WERI-Rb-1 (cell line): ENCODE measurements around the gene CHI3L1.

ENCODE experiments used
- DNase-seq: peaks from one replicate; pipeline ENCODE4 v3.0.0-alpha.2; 2020
- H3K27ac ChIP-seq: fragments of 250-450 bp; sonication (Bioruptor Pico); 2 replicates; pipeline ENCODE4 v1.5.1; 2020; ENCODE audit warnings: mild to moderate bottlenecking, moderate library complexity
- H3K27me3 ChIP-seq: fragments of 250-450 bp; sonication (Bioruptor Pico); 2 replicates; pipeline ENCODE4 v1.5.1; 2021; ENCODE audit warnings: mild to moderate bottlenecking, low read depth, moderate library complexity; ENCODE audit not compliant: insufficient read depth, severe bottlenecking
- H3K36me3 ChIP-seq: fragments of 250-450 bp; sonication (Bioruptor Pico); 2 replicates; pipeline ENCODE4 v1.5.1; 2020; ENCODE audit warnings: mild to moderate bottlenecking, moderate library complexity
- H3K4me3 ChIP-seq: 2 replicates; pipeline ENCODE4 v1.5.1; 2011; ENCODE audit warnings: low read depth, mild to moderate bottlenecking, control low read depth, low read length
- H3K9me3 ChIP-seq: fragments of 250-450 bp; sonication (Bioruptor Pico); 2 replicates; pipeline ENCODE4 v1.5.1; 2021; ENCODE audit warnings: mild to moderate bottlenecking, moderate library complexity; ENCODE audit not compliant: severe bottlenecking
- TF ChIP-seq, protein P1 (sequence below): IDR thresholded peaks from 2 replicates; pipeline ENCODE4 v1.5.1; 2011; ENCODE audit warnings: low read depth, mild to moderate bottlenecking, control low read depth, inconsistent platforms, low read length

Gene CHI3L1

GRCh38 chr1:203175827-203176241 is 10.7 kb downstream of the CHI3L1 start:
- Histone ChIP-seq H3K9me3 (no peaks in the 10 kb centered on the region), H3K27me3 (no peaks in the 10 kb centered on the region), H3K27ac (peak overlapping the region; percentile 94), H3K36me3 (peaks cover 2% of the 10 kb centered on the region; the same call in 1 of the 2 replicates), H3K4me3 (no peak overlapping the region)
- DNase-seq = no peak
- TF ChIP-seq, protein P1, sequence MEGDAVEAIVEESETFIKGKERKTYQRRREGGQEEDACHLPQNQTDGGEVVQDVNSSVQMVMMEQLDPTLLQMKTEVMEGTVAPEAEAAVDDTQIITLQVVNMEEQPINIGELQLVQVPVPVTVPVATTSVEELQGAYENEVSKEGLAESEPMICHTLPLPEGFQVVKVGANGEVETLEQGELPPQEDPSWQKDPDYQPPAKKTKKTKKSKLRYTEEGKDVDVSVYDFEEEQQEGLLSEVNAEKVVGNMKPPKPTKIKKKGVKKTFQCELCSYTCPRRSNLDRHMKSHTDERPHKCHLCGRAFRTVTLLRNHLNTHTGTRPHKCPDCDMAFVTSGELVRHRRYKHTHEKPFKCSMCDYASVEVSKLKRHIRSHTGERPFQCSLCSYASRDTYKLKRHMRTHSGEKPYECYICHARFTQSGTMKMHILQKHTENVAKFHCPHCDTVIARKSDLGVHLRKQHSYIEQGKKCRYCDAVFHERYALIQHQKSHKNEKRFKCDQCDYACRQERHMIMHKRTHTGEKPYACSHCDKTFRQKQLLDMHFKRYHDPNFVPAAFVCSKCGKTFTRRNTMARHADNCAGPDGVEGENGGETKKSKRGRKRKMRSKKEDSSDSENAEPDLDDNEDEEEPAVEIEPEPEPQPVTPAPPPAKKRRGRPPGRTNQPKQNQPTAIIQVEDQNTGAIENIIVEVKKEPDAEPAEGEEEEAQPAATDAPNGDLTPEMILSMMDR = no peak

DNA sequence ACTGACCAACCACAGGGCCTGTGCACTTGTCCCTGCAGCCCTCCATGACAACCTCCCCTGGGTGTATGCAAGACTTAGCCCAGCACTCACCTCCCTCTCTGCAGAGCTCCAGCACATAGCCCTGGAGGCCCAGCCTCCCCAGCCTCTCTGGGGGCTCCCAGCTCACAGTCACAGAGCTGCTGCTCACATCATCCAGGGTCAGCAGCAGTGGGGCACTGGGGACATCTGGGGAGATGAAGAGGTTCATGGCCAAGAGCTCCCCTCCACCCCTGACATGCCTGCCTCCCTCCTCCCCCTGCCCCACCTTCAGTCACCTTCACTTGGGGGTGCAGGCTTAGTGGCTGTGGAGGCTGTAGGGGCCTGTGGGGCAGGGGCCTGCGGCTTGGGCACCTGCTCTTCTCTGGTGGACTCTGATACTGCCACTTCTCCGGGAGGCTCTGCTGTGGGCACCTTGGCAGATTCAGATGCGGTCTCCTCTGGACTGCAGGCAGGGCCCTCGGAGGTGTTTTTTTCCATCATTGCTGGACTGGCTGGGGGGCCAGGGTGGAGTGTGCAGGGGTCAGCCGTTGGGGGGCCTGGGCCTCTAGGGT is 11.2 kb downstream of the CHI3L1 start, which contains the start of gene MYBPH:
Gene MYBPH (minus strand): TSS at position 590 of the 590 bp plus-strand sequence. CDS start 71 bp downstream, at position 519.
- Histone ChIP-seq H3K27ac (peak within 1 kb of the TSS; percentile 94), H3K4me3 (no peak within 1 kb of the TSS), H3K27me3 (no peaks in the 10 kb centered on the region), H3K36me3 (no peaks in the 10 kb centered on the region), H3K9me3 (no peaks in the 10 kb centered on the region)
- DNase-seq = no peak
- TF ChIP-seq, protein P1 = no peak

GRCh38 chr1:203174324-203174985 is 12.0 kb downstream of the CHI3L1 start:
- Histone ChIP-seq H3K27ac (peak overlapping the region; percentile 94), H3K27me3 (no peaks in the 10 kb centered on the region), H3K36me3 (no peaks in the 10 kb centered on the region), H3K9me3 (no peaks in the 10 kb centered on the region), H3K4me3 (no peak overlapping the region)
- DNase-seq = no peak
- TF ChIP-seq, protein P1 = no peak

DNA sequence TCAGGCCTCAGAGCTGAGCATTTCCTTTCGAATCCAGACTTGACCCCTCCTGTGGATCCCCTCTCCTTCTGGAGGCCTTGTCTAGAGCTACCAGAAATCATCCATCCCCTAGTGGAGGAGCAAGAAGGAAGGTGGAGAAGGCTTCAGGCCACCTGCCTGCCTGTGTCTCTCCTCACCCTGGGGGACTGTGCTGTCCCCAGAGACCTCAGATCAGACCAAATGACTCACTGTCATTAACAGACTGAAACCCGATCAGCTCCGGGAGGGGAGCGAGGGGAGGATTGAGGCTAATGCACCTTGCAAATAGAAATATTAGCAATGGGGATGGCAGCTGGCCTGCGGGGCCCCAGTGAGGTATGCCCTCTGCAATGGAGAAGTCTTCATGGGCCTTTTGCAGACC is 12.9 kb downstream of the CHI3L1 start:
- Histone ChIP-seq H3K27me3 (no peaks in the 10 kb centered on the region), H3K9me3 (no peaks in the 10 kb centered on the region), H3K27ac (peak overlapping the region; percentile 94), H3K4me3 (no peak overlapping the region), H3K36me3 (no peaks in the 10 kb centered on the region)
- TF ChIP-seq, protein P1 = peak; percentile 58
- peak; percentile 100 for DNase-seq

DNA sequence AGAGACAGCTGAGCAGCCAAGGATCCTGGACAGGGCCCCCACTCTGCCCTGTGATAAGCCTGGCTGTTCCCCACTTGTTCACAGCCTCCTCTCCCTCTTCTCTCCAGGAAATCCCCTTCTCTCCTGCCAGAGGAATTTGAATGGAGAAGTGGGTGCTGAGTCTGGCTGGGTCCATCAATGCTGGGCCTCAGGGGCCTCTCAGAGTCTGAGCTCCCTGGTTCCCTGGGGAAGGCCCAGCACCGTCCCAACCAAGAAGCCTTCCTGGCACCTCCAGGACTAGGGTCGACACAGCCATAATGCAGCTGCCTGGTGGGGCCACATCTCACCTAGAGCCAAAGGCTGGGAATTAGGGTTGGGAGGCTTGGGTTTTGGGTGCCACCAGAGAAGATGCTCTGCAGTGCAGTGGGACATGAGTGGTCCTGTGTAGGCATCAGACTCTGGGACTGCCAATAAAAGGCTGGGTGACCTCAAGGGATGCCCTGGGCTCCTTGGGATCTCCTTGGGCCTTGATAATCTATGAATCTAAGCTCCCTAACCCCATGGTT is 13.4 kb downstream of the CHI3L1 start:
- no peaks in the 10 kb centered on the region for H3K27me3 ChIP-seq
- H3K4me3 ChIP-seq = no peak overlapping the region
- no peaks in the 10 kb centered on the region for H3K9me3 ChIP-seq
- H3K36me3 ChIP-seq = peaks cover 5% of the 10 kb centered on the region; the same call in 1 of the 2 replicates
- DNase-seq = no peak
- TF ChIP-seq, protein P1 = no peak
- H3K27ac ChIP-seq = peak overlapping the region; percentile 94
